GM10248 (cell line): Measurements from ENCODE around the gene CDK5RAP2.

Experiments
- CTCF ChIA-PET: fragments of 300-600 bp; sonication (Branson Sonifier 250); formaldehyde crosslinking; extraction: SDS; loops from one replicate; lab custom pipeline; 2021; ENCODE audit warnings: antibody characterized with exemption; lab: Yijun Ruan, JAX
- POLR2A ChIA-PET: fragments of 350-650 bp; sonication (Branson Sonifier 250); formaldehyde crosslinking; extraction: SDS; loops from one replicate; lab custom pipeline; 2020; ENCODE audit warnings: antibody characterized with exemption; lab: Yijun Ruan, JAX
- DNase-seq: peaks from one replicate; pipeline ENCODE4 v3.0.0; 2012; ENCODE audit errors: extremely low spot score
- CTCF ChIP-seq: IDR thresholded peaks from 2 replicates; pipeline ENCODE4 v1.5.1; 2012; ENCODE audit warnings: mild to moderate bottlenecking, low read depth; ENCODE audit errors: extremely low read depth, missing control alignments, control extremely low read depth

Gene CDK5RAP2

GRCh38 chr9:120452631-120453030 lies 127.3 kb downstream of the CDK5RAP2 start:
- TF ChIP-seq CTCF = no peak
- ChIA-PET POLR2A (no interaction called here), CTCF (interaction anchor here (0.7 kb wide), 1 partner anchor 25 kb away, joined by 3 read pairs; no protein-coding TSS in a partner anchor)
- no peak for DNase-seq

DNA sequence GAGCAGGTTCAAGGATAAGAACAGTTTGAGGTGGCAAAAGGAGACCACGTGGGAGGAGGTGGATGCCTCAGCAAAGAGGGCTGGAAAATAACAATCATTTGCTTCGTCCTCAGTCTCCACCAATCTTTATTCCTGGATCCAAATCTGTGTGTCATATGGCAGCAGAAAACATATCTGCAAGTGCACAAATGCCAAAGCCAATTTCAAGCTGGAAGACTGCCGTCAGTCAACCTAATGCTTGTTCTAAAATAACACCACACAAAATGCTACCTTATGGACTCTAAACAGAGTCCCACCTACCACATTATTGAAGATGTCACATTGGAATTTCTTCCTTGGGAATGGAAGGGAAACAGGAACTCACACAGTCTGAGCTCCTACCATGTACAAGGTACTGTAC lies 129.1 kb downstream of the CDK5RAP2 start:
- TF ChIP-seq CTCF = no peak
- POLR2A ChIA-PET = no interaction called here
- CTCF ChIA-PET = no interaction called here

DNA sequence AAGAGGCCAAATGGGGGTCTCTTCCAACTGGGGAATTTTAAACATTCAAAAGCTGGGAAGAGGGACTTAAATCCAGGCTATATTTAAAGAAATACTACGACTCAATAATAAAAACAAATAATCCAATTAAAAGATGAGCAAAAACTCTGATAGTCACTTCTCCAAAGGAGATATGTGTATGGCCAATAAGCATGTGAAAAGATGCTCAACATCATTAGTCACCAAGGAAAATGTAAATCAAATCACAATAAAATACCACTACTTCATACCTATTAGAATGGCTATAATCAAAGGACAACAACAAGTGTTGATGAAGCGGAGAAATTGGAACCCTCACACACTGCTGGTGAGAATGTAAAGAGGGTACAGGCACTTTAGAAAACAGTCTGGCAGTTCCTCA lies 130.4 kb downstream of the CDK5RAP2 start:
- ChIA-PET POLR2A (no interaction called here), CTCF (interaction anchor here (1.1 kb wide), 1 partner anchor 13 kb away, joined by 3 read pairs; no protein-coding TSS in a partner anchor)
- no peak for TF ChIP-seq CTCF
- no peak for DNase-seq

More for the DNA sequence above, 129.1 kb downstream of the CDK5RAP2 start:
- DNase-seq = no peak

DNA sequence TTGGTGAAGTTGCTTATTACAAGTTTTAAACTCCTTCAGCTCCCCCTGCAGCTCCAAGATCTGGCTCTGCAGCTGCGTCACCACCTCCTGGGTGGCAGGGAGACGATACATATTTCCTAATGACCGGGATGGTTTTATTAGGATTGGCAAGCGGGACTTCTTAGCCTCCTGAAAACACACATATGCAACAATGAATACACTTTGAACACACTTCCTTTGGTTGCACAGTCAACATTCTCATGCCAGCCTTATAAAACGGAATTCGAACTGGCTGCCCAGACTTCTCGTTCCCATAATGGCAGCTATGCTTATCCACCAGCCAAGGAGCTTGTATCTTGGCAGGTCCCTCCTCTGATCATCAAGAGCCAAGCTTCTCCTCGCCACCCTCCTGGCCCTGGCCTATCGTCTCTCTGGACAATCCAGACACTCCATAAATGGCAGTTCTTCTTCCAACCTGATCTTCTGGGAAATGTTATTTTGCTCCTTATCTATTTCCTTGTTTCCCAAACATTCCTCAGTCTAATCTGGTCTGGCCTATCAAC lies 131.9 kb downstream of the CDK5RAP2 start:
- ChIA-PET POLR2A (no interaction called here), CTCF (interaction anchor here (1.1 kb wide), 1 partner anchor 9 kb away, joined by 9 read pairs; no protein-coding TSS in a partner anchor)
- no peak for TF ChIP-seq CTCF

GRCh38 chr9:120446671-120447070 lies 133.3 kb downstream of the CDK5RAP2 start:
- no peak for TF ChIP-seq CTCF
- ChIA-PET POLR2A (no interaction called here), CTCF (no interaction called here)
- DNase-seq = no peak

More for the DNA sequence above, 131.9 kb downstream of the CDK5RAP2 start:
- no peak for DNase-seq

- DNase-seq = no peak
- TF ChIP-seq CTCF = no peak
- POLR2A ChIA-PET = no interaction called here
- CTCF ChIA-PET = interaction anchor here (1.1 to 2.9 kb wide), 3 partner anchors 11 to 33 kb away, joined by 3 to 9 read pairs (median 3); no protein-coding TSS in a partner anchor
These were observed 136.0 kb downstream of the CDK5RAP2 start for GRCh38 chr9:120443976-120444375.

- no peak for TF ChIP-seq CTCF
These were observed 136.5 kb downstream of the CDK5RAP2 start for GRCh38 chr9:120443489-120443888.

More at GRCh38 chr9:120443489-120443888, 136.5 kb downstream of the CDK5RAP2 start:
- DNase-seq = no peak
- POLR2A ChIA-PET = no interaction called here
- CTCF ChIA-PET = interaction anchor here (1.1 to 2.9 kb wide), 3 partner anchors 11 to 34 kb away, joined by 3 to 9 read pairs (median 3); no protein-coding TSS in a partner anchor
